ENCODE data around the gene ANO4.

GRCh38 chr12:101002696-101003419 is 208.3 kb downstream of the ANO4 start:
- TF ChIP-seq CTCF (IDR thresholded peaks at IDR 0.05) (no peak), POLR2A (IDR thresholded peaks at IDR 0.05) (no peak)
